WERI-Rb-1 (cell line): ENCODE measurements around the gene SLC13A2.

Source experiments
- DNase-seq: peaks from one replicate; pipeline ENCODE4 v3.0.0-alpha.2; 2020
- H3K27ac ChIP-seq: fragments of 250-450 bp; sonication (Bioruptor Pico); 2 replicates; pipeline ENCODE4 v1.5.1; 2020; ENCODE audit warnings: mild to moderate bottlenecking, moderate library complexity
- H3K27me3 ChIP-seq: fragments of 250-450 bp; sonication (Bioruptor Pico); 2 replicates; pipeline ENCODE4 v1.5.1; 2021; ENCODE audit warnings: mild to moderate bottlenecking, low read depth, moderate library complexity; ENCODE audit not compliant: insufficient read depth, severe bottlenecking
- H3K36me3 ChIP-seq: fragments of 250-450 bp; sonication (Bioruptor Pico); 2 replicates; pipeline ENCODE4 v1.5.1; 2020; ENCODE audit warnings: mild to moderate bottlenecking, moderate library complexity
- H3K4me3 ChIP-seq: 2 replicates; pipeline ENCODE4 v1.5.1; 2011; ENCODE audit warnings: low read depth, mild to moderate bottlenecking, control low read depth, low read length
- H3K9me3 ChIP-seq: fragments of 250-450 bp; sonication (Bioruptor Pico); 2 replicates; pipeline ENCODE4 v1.5.1; 2021; ENCODE audit warnings: mild to moderate bottlenecking, moderate library complexity; ENCODE audit not compliant: severe bottlenecking
- TF ChIP-seq, protein P1 (sequence below): IDR thresholded peaks from 2 replicates; pipeline ENCODE4 v1.5.1; 2011; ENCODE audit warnings: low read depth, mild to moderate bottlenecking, control low read depth, inconsistent platforms, low read length

The SLC13A2 gene

DNA sequence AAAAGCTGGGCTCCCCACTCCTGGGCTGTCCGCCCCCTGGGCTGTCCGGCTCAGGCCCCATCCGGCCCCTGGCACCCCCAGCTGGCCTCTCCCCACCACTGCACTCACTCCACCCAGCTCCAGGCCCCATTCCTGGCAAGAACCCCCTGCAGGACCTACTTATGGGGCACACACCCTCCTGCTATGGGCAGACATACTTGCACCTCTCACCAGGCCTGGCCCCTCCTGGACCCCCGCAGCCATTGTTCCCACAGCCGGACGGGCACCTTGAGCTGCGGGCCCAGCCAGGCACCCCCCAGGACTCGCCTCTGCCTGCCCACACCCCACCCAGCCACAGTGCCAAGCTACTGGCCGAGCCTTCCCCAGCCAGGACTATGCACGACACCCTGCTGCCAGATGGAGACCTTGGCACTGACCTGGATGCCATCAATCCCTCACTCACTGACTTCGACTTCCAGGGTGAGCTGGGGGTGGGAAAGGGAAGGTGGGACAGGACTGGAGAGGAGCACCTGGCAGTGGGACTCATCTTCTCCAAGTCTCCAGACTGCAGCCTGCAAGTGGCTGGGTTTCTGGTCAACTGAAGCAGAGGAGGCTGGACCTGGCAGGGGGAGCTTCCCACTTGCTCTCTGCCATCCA, 61.4 kb downstream of the SLC13A2 start:
- H3K27ac ChIP-seq, result no peak overlapping the region
- DNase-seq, result no peak
- TF ChIP-seq, protein P1, sequence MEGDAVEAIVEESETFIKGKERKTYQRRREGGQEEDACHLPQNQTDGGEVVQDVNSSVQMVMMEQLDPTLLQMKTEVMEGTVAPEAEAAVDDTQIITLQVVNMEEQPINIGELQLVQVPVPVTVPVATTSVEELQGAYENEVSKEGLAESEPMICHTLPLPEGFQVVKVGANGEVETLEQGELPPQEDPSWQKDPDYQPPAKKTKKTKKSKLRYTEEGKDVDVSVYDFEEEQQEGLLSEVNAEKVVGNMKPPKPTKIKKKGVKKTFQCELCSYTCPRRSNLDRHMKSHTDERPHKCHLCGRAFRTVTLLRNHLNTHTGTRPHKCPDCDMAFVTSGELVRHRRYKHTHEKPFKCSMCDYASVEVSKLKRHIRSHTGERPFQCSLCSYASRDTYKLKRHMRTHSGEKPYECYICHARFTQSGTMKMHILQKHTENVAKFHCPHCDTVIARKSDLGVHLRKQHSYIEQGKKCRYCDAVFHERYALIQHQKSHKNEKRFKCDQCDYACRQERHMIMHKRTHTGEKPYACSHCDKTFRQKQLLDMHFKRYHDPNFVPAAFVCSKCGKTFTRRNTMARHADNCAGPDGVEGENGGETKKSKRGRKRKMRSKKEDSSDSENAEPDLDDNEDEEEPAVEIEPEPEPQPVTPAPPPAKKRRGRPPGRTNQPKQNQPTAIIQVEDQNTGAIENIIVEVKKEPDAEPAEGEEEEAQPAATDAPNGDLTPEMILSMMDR, result peak; percentile 37; the same call in 1 of the 2 replicates
- H3K9me3 ChIP-seq, result no peaks in the 10 kb centered on the region
- H3K27me3 ChIP-seq, result no peaks in the 10 kb centered on the region
- H3K36me3 ChIP-seq, result no peaks in the 10 kb centered on the region
- no peak overlapping the region for H3K4me3 ChIP-seq

DNA sequence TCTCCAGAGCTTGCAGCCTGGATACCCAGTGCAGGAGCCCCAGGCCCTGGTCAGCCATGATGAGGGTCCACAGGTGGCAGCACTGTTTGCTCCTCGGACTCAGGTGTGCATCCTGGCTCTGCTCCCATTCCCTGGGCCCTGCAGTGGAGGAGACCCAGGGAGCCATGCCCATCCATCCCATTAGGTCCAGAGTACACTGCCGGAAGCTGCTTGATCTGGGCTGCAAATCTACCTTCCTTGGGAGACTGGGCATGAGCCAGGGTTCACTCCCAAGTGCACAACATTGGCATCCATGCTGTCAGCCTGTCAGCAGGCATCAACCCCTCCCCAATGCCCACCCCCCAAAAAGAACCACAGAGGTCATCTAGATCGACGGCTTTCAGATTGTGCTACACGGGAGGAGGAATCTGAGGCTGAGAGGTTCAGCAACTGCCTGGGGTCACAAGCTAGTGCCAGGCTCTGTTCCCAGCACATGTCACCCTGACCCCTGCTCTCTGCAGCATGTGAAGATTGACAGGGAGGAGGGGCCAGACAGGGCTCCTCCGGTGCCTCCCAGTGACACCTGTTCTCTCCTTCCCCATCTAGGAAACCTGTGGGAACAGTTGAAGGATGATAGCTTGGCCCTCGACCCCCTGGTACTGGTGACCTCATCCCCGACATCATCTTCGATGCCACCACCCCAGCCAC, 63.2 kb downstream of the SLC13A2 start:
- DNase-seq, result no peak
- Histone ChIP-seq H3K4me3 (no peak overlapping the region), H3K27ac (no peak overlapping the region), H3K9me3 (no peaks in the 10 kb centered on the region), H3K36me3 (no peaks in the 10 kb centered on the region), H3K27me3 (no peaks in the 10 kb centered on the region)
- TF ChIP-seq, protein P1, result no peak

DNA sequence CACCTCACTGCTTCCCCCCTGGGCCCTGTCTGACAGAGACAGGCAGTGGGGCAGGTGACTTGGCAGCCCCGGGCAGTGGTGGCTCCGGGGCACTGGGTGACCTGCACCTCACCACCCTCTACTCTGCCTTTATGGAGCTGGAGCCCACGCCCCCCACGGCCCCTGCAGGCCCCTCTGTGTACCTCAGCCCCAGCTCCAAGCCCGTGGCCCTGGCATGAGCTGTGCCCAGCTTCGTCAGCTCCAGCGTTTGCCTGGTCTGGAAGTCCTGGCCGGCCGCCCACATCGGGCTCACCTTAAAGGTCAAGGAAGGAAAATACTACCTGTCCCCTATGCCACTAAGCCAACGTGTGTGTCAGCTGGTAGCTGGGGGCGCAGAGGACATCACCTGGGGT, 63.8 kb downstream of the SLC13A2 start:
- H3K4me3 ChIP-seq, result no peak overlapping the region
- H3K27me3 ChIP-seq, result no peaks in the 10 kb centered on the region
- H3K9me3 ChIP-seq, result no peaks in the 10 kb centered on the region
- H3K27ac ChIP-seq, result no peak overlapping the region
- H3K36me3 ChIP-seq, result no peaks in the 10 kb centered on the region
- no peak for DNase-seq
- TF ChIP-seq, protein P1, result no peak

DNA sequence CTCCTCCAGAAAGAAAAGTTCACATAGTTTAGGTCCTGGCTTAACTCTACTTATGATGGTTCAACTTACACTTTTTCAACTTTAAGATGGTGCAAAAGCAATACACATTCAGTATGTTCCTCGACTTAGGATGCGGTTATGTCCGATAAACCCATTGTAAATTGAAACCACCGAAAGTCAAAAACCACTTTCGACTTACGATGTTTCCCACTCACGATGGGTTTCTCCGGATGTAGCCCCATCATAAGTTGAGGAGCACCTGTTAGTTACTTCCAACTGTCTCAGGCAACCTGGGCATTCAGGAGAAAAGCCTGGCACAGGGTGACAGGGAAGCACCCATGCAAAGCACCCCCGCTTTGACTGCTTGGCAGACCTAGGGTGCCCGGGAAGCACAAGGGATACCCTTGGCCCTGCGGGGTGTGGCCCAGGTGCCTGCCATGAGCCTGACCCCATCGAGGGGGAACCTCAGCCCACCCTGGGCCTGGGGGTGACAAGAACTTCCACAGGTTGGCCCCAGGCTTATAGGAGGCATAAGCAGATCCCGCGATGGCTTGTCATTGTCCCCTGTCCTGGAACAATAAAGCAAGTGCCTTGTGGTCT, 65.0 kb downstream of the SLC13A2 start:
- no peaks in the 10 kb centered on the region for H3K36me3 ChIP-seq
- H3K9me3 ChIP-seq, result no peaks in the 10 kb centered on the region
- H3K27ac ChIP-seq, result no peak overlapping the region
- H3K27me3 ChIP-seq, result no peaks in the 10 kb centered on the region
- TF ChIP-seq, protein P1, result no peak
- H3K4me3 ChIP-seq, result no peak overlapping the region
- no peak for DNase-seq

DNA sequence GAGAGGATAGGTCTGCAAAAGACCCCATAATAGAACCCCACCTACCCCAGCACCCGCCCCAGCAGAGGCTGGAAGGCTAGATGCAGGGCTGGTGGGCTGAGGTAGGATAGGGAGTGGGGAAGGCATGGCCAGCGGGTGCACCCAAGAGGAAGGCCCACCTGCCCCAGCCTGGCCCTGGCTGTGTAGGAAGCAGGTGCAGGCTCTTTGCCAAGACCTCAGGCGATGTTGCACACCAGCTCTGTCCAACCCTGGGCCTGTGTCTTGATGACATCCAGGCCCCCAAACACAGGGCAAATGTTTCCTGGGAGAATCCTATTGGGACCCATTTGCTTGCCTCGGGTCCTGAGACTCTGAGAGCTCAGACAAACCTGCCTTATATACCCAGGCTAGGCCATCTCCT, 66.8 kb downstream of the SLC13A2 start:
- Histone ChIP-seq H3K27me3 (no peaks in the 10 kb centered on the region), H3K4me3 (no peak overlapping the region), H3K36me3 (no peaks in the 10 kb centered on the region), H3K9me3 (no peaks in the 10 kb centered on the region), H3K27ac (no peak overlapping the region)
- TF ChIP-seq, protein P1, result no peak
- no peak for DNase-seq
